Lower leg skin (tissue), 3 donors: ENCODE data around the gene VPS51.

Experiments
- POLR2A ChIP-seq, 2 donors: fragments of 450-650 bp; IDR thresholded peaks; one replicate each; pipeline ENCODE4 v1.6.1; 2016 to 2017; ENCODE audit warnings: antibody characterized with exemption in 2 of 2, mild to moderate bottlenecking in 1 of 2, moderate library complexity in 1 of 2
- TF ChIP-seq, protein P1 (sequence below), 3 donors: fragments of 450-650 bp; IDR thresholded peaks; one replicate each; pipeline ENCODE4 v1.5.1; 2016; ENCODE audit warnings: antibody characterized with exemption in 3 of 3, mild to moderate bottlenecking in 3 of 3, moderate library complexity in 2 of 3

DNA sequence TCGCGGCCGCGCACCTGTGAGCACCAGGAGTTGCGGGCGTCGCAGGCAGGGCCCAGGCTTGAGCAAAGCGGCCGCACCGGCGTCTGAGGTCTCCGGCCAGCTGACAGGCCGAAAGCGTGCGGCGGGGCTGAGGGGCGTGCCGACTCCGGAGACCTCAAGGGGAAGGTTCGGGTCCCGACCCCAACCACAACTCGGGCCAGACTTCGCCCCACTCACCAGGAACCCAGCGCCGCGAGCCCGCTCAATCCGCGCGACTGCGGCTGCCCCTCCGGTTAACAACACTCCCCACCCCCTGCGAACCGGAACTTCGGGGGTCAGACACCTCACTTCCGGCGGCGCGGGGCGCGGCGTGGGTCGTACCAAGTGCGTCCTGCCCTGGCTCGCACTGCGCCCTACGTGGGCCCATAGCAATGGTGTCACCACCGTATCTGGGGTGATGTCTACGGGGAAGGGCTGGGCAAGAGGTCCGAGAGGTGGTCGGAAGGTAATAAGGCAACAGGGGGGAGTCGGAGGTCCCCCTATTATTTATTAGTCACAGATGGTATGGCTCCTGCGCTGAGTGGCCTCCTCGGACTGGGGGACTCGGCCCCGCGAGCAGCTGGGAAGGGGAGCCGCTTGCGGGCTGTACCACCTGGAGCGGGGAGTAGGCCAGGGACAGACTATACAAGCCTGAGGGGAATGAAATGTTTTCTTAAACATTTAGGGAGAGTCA lies 38.4 kb downstream of the VPS51 start, which contains the start of gene SYVN1:
- TF ChIP-seq, protein P1, sequence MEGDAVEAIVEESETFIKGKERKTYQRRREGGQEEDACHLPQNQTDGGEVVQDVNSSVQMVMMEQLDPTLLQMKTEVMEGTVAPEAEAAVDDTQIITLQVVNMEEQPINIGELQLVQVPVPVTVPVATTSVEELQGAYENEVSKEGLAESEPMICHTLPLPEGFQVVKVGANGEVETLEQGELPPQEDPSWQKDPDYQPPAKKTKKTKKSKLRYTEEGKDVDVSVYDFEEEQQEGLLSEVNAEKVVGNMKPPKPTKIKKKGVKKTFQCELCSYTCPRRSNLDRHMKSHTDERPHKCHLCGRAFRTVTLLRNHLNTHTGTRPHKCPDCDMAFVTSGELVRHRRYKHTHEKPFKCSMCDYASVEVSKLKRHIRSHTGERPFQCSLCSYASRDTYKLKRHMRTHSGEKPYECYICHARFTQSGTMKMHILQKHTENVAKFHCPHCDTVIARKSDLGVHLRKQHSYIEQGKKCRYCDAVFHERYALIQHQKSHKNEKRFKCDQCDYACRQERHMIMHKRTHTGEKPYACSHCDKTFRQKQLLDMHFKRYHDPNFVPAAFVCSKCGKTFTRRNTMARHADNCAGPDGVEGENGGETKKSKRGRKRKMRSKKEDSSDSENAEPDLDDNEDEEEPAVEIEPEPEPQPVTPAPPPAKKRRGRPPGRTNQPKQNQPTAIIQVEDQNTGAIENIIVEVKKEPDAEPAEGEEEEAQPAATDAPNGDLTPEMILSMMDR (IDR thresholded peaks at IDR 0.05): no peak
- TF ChIP-seq POLR2A (IDR thresholded peaks at IDR 0.05): peak in 1 of 2 donors; percentile 91
